B cell (primary cell): Measurements from ENCODE around the gene DHH. TPM values are rescaled to one million over a fixed set of nuclear protein-coding genes. Genes with fewer than 3 reads are reported as not detected.

Experiments used
- ATAC-seq: fragments of 200-7000 bp; cut with Tn5 transposase; one replicate; pipeline ENCODE4 v1.10.0; 2021; ENCODE audit warnings: low read depth, mild to moderate bottlenecking, moderate number of reproducible peaks, moderate library complexity
- CTCF ChIA-PET: fragments of 350-600 bp; sonication (Branson Sonifier 250); formaldehyde crosslinking; loops from one replicate; lab custom pipeline; 2021; ENCODE audit warnings: antibody characterized with exemption, inconsistent platforms; lab: Charles Lee
- POLR2A ChIA-PET: fragments of 350-600 bp; sonication (Branson Sonifier 250); formaldehyde crosslinking; loops from one replicate; lab custom pipeline; 2021; ENCODE audit warnings: antibody characterized with exemption; lab: Charles Lee
- DNase-seq: peaks from one replicate; pipeline ENCODE4 v3.0.0; 2013
- H2AFZ ChIP-seq: 2 replicates; pipeline ENCODE4 v1.6.1; 2012; ENCODE audit warnings: mild to moderate bottlenecking, low read depth, low read length; ENCODE audit not compliant: insufficient read depth, poor library complexity, severe bottlenecking
- H3K27ac ChIP-seq, 2 donors: 1 replicate in 1 of 2; 2 replicates in 1 of 2; pipeline ENCODE4 v1.5.1; 2012 to 2013; ENCODE audit warnings: low read length in 2 of 2, mild to moderate bottlenecking in 2 of 2, moderate library complexity in 1 of 2
- H3K27me3 ChIP-seq, 4 experiments: fragments of 200-600 bp in 1 of 4; sonication (generic) in 1 of 4; replicated peaks in 1 of 4; 1 replicate in 2 of 4; 2 replicates in 2 of 4; pipeline versions ENCODE4 v1.6.1 to v1.7.0; 2013 to 2016; ENCODE audit warnings: low read length in 3 of 4, mild to moderate bottlenecking in 2 of 4, mixed read lengths in 1 of 4, moderate library complexity in 1 of 4; ENCODE audit not compliant: insufficient read depth in 4 of 4, control insufficient read depth in 3 of 4; ENCODE audit errors: control extremely low read depth in 1 of 4
- H3K36me3 ChIP-seq, 2 experiments: replicated peaks in 1 of 2; 1 replicate in 1 of 2; 2 replicates in 1 of 2; pipeline versions ENCODE4 v1.6.1 to v1.7.1; 2013; ENCODE audit warnings: low read length in 1 of 2; ENCODE audit not compliant: insufficient read depth in 2 of 2, control insufficient read depth in 1 of 2; ENCODE audit errors: control extremely low read depth in 1 of 2, extremely low read depth in 1 of 2
- H3K4me1 ChIP-seq, 2 donors: fragments of 200-600 bp in 1 of 2; sonication (generic) in 1 of 2; 1 replicate in 1 of 2; 2 replicates in 1 of 2; pipeline versions ENCODE4 v1.5.1 to v1.6.1; 2013 to 2017; ENCODE audit warnings: low read length in 2 of 2; ENCODE audit not compliant: control insufficient read depth in 2 of 2, insufficient read depth in 2 of 2
- H3K4me2 ChIP-seq: replicated peaks from 2 replicates; pipeline ENCODE3; 2012; ENCODE audit warnings: mild to moderate bottlenecking, low read depth, low read length; ENCODE audit not compliant: poor library complexity, severe bottlenecking
- H3K4me3 ChIP-seq, 5 experiments: fragments of 200-600 bp in 1 of 5; sonication (generic) in 1 of 5; 1 replicate in 3 of 5; 2 replicates in 2 of 5; pipeline versions ENCODE4 v1.5.1 to v1.7.0; 2011 to 2016; ENCODE audit warnings: low read length in 4 of 5, mild to moderate bottlenecking in 4 of 5, low read depth in 2 of 5, control low read depth in 1 of 5, moderate library complexity in 1 of 5; ENCODE audit not compliant: insufficient read depth in 1 of 5; ENCODE audit errors: control extremely low read depth in 1 of 5, extremely low read depth in 1 of 5
- H3K79me2 ChIP-seq: fragments of 200-600 bp; sonication (generic); one replicate; pipeline ENCODE4 v1.6.0; 2016; ENCODE audit warnings: low read length; ENCODE audit not compliant: control insufficient read depth, insufficient read depth
- H3K9ac ChIP-seq: fragments of 200-600 bp; sonication (generic); 2 replicates; pipeline ENCODE4 v1.6.1; 2017; ENCODE audit warnings: mild to moderate bottlenecking, low read length, moderate library complexity
- H3K9me3 ChIP-seq, 3 donors: one replicate each; pipeline versions ENCODE4 v1.6.1 to v1.7.1; 2013; ENCODE audit warnings: low read length in 2 of 3; ENCODE audit not compliant: control insufficient read depth in 2 of 3, insufficient read depth in 1 of 3; ENCODE audit errors: control extremely low read depth in 1 of 3
- H4K20me1 ChIP-seq: 2 replicates; pipeline ENCODE4 v1.6.0; 2012; ENCODE audit warnings: mild to moderate bottlenecking, low read length; ENCODE audit not compliant: insufficient read depth, control insufficient read depth, poor library complexity, severe bottlenecking
- H3K27ac Mint-ChIP-seq: one replicate; pipeline ENCODE4 v1.8.0; 2021; ENCODE audit warnings: mixed read lengths
- H3K27me3 Mint-ChIP-seq: one replicate; pipeline ENCODE4 v1.8.0; 2021; ENCODE audit warnings: mixed read lengths
- H3K4me1 Mint-ChIP-seq: one replicate; pipeline ENCODE4 v1.8.0; 2021; ENCODE audit warnings: mixed read lengths
- H3K4me3 Mint-ChIP-seq: one replicate; pipeline ENCODE4 v1.8.0; 2021; ENCODE audit warnings: mixed read lengths
- H3K9me3 Mint-ChIP-seq: one replicate; pipeline ENCODE4 v1.8.0; 2022; ENCODE audit warnings: mixed read lengths; ENCODE audit not compliant: insufficient read depth
- EZH2 ChIP-seq: IDR thresholded peaks from 2 replicates; pipeline ENCODE4 v1.6.1; 2012; ENCODE audit warnings: borderline replicate concordance, low read depth, mild to moderate bottlenecking, moderate library complexity, low read length; ENCODE audit not compliant: insufficient read depth, poor library complexity, severe bottlenecking
- WGBS: methylation state at CpG from one replicate; pipeline ENCODE4 v1.1.5; 2013; ENCODE audit warnings: missing lambda C conversion rate; ENCODE audit not compliant: insufficient coverage; 5-methylcytosine and 5-hydroxymethylcytosine counted together
- intact Hi-C: fragments of 100-400 bp; cut with micrococcal nuclease; formaldehyde crosslinking; loops from one replicate; pipeline ENCODE4 v1.10.0; 2022
- polyA plus RNA-seq: library from polyadenylated mRNA; depleted of rRNA; stranded (reverse); fragments of >200 nt; gene quantifications from 2 replicates; pipeline ENCODE4 v1.2.3, GENCODE V29; 2012
- total RNA-seq, 2 donors: library from RNA; stranded (reverse); fragments of 120-200 nt in 1 of 2; gene quantifications; 1 replicate in 1 of 2; 2 replicates in 1 of 2; pipeline versions ENCODE4 v1.2.3 to v1.2.4, GENCODE V29; 2013 to 2022
- TF ChIP-seq, protein P1 (sequence below): fragments of 200-600 bp; IDR thresholded peaks from one replicate; pipeline ENCODE4 v1.8.0; 2022; ENCODE audit warnings: antibody characterized with exemption, mild to moderate bottlenecking

Gene DHH
- total and polyA plus RNA-seq, 2 donors (not counting 1 experiment from before 2014, with no cell fraction given), result 0.07 to 0.81 TPM

DNA sequence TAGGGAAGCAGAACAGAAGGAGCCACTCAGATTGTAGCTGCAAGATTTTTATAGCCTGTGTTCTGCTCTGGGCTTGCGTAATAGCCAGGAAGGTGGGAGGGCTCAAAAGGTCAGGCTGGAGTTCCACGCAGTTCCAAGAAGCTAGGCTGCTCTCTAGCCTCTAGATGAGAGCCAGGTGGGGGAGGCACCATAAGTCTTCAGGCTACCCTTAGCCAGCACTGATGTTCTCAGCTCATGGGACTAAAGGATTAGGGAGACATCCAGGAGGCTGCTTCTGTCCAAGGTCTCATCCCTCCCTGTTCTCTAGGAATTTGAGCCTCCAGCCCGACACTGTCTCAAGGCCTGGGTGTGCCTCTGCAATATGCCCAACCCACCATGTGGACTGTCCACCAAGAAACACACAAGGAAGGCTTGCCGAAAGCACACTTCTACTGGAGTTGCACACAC lies 14.4 kb upstream of the DHH start:
- ChIA-PET POLR2A (interaction anchor here (1.0 to 4.3 kb wide), 2 partner anchors 22 to 80 kb away, joined by 3 to 47 read pairs; partner anchors contain the start of genes TUBA1A and TUBA1B), CTCF (interaction anchor here (1.1 to 17.6 kb wide), 7 partner anchors 9 to 112 kb away, joined by 3 to 193 read pairs (median 7); partner anchors contain the start of genes DHH and TUBA1A)
- no peak for ATAC-seq
- 65% methylated on average over 4 of the region's 4 CpGs for WGBS
- no peaks in the 10 kb centered on the region for H3K9me3 ChIP-seq
- H3K27me3 ChIP-seq, result no peaks in the 10 kb centered on the region
- peak overlapping the region; percentile 89 for H3K4me2 ChIP-seq
- H3K27ac Mint-ChIP-seq, result peak overlapping the region; percentile 96
- peaks cover 16 to 23% of the 10 kb centered on the region in 2 donors for H3K4me1 ChIP-seq
- H3K9me3 Mint-ChIP-seq, result no peaks in the 10 kb centered on the region
- peak overlapping the region; percentile 96 for H3K4me3 Mint-ChIP-seq
- intact Hi-C loops, result no loop called here
- peak overlapping the region in 1 of 2 donors; percentile 90 for H3K27ac ChIP-seq
- no peak overlapping the region for H2AFZ ChIP-seq
- H3K4me1 Mint-ChIP-seq, result peaks cover 47% of the 10 kb centered on the region
- no peak for TF ChIP-seq EZH2
- TF ChIP-seq, protein P1, sequence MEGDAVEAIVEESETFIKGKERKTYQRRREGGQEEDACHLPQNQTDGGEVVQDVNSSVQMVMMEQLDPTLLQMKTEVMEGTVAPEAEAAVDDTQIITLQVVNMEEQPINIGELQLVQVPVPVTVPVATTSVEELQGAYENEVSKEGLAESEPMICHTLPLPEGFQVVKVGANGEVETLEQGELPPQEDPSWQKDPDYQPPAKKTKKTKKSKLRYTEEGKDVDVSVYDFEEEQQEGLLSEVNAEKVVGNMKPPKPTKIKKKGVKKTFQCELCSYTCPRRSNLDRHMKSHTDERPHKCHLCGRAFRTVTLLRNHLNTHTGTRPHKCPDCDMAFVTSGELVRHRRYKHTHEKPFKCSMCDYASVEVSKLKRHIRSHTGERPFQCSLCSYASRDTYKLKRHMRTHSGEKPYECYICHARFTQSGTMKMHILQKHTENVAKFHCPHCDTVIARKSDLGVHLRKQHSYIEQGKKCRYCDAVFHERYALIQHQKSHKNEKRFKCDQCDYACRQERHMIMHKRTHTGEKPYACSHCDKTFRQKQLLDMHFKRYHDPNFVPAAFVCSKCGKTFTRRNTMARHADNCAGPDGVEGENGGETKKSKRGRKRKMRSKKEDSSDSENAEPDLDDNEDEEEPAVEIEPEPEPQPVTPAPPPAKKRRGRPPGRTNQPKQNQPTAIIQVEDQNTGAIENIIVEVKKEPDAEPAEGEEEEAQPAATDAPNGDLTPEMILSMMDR, result no peak
- H3K9ac ChIP-seq, result peak overlapping the region; percentile 97
- peaks cover 36% of the 10 kb centered on the region for H3K79me2 ChIP-seq
- DNase-seq, result no peak
- H3K4me3 ChIP-seq, result peak overlapping the region in 1 of 5 experiments; percentile 97
- H3K36me3 ChIP-seq, result peaks cover 0 to 32% of the 10 kb centered on the region in 2 experiments
- H4K20me1 ChIP-seq, result peaks cover 32% of the 10 kb centered on the region
- no peaks in the 10 kb centered on the region for H3K27me3 Mint-ChIP-seq

DNA sequence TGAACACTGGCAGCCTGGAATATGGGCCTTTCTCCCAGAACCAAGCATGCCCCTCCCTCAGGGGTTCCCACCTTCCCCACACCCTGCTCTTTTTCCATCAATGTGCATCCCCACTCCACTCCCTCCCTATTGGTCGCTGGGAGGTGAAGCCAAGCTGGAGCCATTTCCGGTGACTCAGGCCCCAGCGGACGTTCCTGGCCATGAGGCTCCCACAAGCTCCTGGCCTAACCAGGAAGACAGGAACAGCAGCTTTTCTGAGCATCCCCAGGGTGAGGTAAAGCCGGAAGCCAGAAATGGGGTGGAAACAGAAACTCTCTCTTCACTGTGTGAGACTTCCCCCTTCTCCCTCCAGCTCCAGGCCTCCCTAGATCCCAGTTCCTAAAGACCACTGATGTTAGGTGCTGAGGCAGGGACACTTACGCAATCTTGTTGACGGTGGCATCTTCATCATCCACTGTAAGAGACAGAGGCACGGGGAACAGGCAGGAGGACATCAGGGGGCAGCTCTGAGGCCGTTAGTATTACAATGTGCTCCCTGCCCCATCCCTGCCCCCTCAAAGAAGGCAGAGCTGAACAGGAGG lies 11.0 kb upstream of the DHH start:
- H3K4me3 Mint-ChIP-seq, result no peak overlapping the region
- peaks cover 49% of the 10 kb centered on the region for H4K20me1 ChIP-seq
- ChIA-PET POLR2A (interaction anchor here (0.6 kb wide), 1 partner anchor 85 kb away, joined by 4 read pairs; no protein-coding TSS in a partner anchor), CTCF (interaction anchor here (0.7 to 17.6 kb wide), 8 partner anchors 8 to 128 kb away, joined by 3 to 193 read pairs (median 4); partner anchors contain the start of genes DHH and TUBA1B)
- no peak for DNase-seq
- no peak overlapping the region for H3K27ac ChIP-seq
- no peak overlapping the region for H3K27ac Mint-ChIP-seq
- H3K9ac ChIP-seq, result no peak overlapping the region
- peaks cover 36% of the 10 kb centered on the region for H3K79me2 ChIP-seq
- peaks cover 40% of the 10 kb centered on the region for H3K4me1 Mint-ChIP-seq
- 96% methylated on average over 8 of the region's 9 CpGs for WGBS
- peaks cover 0 to 66% of the 10 kb centered on the region in 2 experiments for H3K36me3 ChIP-seq
- TF ChIP-seq, protein P1, result no peak
- no peak for TF ChIP-seq EZH2
- H3K4me1 ChIP-seq, result peaks cover 11 to 17% of the 10 kb centered on the region in 2 donors
- no peaks in the 10 kb centered on the region for H3K27me3 ChIP-seq
- ATAC-seq, result no peak
- no peak overlapping the region for H3K4me3 ChIP-seq
- H3K27me3 Mint-ChIP-seq, result no peaks in the 10 kb centered on the region
- H3K4me2 ChIP-seq, result no peak overlapping the region
- no peaks in the 10 kb centered on the region for H3K9me3 ChIP-seq
- intact Hi-C loops, result no loop called here
- H3K9me3 Mint-ChIP-seq, result no peaks in the 10 kb centered on the region
- H2AFZ ChIP-seq, result no peak overlapping the region
